Panc1 (cell line): ENCODE measurements around the gene GAMT.

Source experiments
- CTCF ChIP-seq: fragments of 450-650 bp; IDR thresholded peaks from 2 replicates; pipeline ENCODE4 v1.5.1; 2017; ENCODE audit warnings: mild to moderate bottlenecking
- REST ChIP-seq, 2 experiments: IDR thresholded peaks; 2 replicates each; pipeline ENCODE4 v1.6.1; 2011 to 2012; ENCODE audit warnings: low read depth in 2 of 2, control low read depth in 1 of 2, low read length in 1 of 2, mild to moderate bottlenecking in 1 of 2, moderate library complexity in 1 of 2; ENCODE audit not compliant: insufficient read depth in 1 of 2

GRCh38 chr19:1425902-1426301 lies 24.6 kb upstream of the GAMT start:
- TF ChIP-seq CTCF: no peak
- TF ChIP-seq REST (IDR thresholded peaks at IDR 0.05; ENCODE audit: insufficient read depth in 1 of 2, low read depth in 2 of 2, low read length in 1 of 2): no peak
